NCI-H1048 (cell line): Measurements from ENCODE around the gene MED16.

ENCODE experiments used
- DNase-seq: peaks from one replicate; lab custom pipeline; 2025; lab: John Stamatoyannopoulos, UW

The MED16 gene, protein sequence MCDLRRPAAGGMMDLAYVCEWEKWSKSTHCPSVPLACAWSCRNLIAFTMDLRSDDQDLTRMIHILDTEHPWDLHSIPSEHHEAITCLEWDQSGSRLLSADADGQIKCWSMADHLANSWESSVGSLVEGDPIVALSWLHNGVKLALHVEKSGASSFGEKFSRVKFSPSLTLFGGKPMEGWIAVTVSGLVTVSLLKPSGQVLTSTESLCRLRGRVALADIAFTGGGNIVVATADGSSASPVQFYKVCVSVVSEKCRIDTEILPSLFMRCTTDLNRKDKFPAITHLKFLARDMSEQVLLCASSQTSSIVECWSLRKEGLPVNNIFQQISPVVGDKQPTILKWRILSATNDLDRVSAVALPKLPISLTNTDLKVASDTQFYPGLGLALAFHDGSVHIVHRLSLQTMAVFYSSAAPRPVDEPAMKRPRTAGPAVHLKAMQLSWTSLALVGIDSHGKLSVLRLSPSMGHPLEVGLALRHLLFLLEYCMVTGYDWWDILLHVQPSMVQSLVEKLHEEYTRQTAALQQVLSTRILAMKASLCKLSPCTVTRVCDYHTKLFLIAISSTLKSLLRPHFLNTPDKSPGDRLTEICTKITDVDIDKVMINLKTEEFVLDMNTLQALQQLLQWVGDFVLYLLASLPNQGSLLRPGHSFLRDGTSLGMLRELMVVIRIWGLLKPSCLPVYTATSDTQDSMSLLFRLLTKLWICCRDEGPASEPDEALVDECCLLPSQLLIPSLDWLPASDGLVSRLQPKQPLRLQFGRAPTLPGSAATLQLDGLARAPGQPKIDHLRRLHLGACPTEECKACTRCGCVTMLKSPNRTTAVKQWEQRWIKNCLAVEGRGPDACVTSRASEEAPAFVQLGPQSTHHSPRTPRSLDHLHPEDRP

DNA sequence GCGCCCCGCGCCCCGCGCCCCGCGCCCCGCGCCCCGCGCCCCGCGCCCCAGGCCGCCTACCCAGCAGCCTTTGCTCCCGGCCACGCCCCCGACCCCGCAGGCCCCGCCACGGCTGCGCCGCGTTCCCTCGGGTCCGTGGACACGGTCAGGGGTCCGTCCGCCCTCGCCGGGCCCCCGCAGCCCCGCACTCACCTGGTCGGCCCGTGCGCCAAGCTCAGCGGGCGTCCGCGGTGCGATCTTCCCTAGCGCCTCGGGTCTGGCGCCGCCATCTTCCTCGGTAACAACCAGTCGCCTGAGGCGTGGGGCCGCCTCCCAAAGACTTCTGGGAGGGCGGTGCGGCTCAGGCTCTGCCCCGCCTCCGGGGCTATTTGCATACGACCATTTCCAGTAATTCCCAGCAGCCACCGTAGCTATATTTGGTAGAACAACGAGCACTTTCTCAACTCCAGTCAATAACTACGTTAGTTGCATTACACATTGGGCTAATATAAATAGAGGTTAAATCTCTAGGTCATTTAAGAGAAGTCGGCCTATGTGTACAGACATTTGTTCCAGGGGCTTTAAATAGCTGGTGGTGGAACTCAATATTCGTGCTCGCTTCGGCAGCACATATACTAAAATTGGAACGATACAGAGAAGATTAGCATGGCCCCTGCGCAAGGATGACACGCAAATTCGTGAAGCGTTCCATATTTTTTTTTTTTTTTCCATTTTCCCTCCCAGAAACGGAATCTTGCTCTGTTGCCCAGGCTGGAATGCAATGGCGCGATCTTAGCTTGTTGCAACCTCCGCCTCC is at the start of gene MED16, which contains the start of gene RNU6-9:
MED16 (minus strand) TSS at position 294 of the 796 bp plus-strand sequence. CDS start 2,056 bp downstream, outside the sequence.
RNU6-9 (plus strand) TSS at position 591 of the 796 bp plus-strand sequence.
- DNase-seq = peak; percentile 85

DNA sequence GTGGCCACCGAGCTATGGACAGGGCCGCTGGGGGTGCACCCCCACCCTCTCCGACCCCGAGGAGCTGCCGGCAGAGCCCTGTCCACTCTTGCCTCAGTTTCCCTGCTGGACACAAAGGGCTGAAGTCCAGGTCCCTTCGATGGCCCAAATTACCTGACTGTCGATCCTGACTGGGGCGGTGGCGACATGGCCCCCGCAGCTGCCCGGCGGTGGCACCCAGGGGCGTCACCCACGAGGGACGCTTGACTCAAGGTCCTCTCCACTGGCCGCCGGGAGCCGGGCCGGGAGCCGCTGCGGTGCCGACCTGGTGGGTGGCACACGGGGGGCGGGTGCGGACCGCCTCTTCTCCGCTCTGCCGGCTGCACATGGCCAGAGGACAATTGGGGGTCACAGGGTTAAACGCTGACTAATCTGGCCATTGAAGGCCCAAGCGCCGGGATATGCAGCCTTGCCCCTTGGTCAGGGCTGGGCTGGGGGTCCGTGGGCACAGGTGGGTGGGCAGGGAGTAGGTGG is 49.2 kb upstream of the MED16 start:
- DNase-seq = no peak

GRCh38 chr19:941292-942132 is 48.5 kb upstream of the MED16 start:
- no peak for DNase-seq

- no peak for DNase-seq
Observed at GRCh38 chr19:940591-941291, 47.8 kb upstream of the MED16 start.

GRCh38 chr19:939922-940321 is 46.9 kb upstream of the MED16 start:
- no peak for DNase-seq

- DNase-seq = no peak
Observed at GRCh38 chr19:939439-939838, 46.5 kb upstream of the MED16 start.

DNA sequence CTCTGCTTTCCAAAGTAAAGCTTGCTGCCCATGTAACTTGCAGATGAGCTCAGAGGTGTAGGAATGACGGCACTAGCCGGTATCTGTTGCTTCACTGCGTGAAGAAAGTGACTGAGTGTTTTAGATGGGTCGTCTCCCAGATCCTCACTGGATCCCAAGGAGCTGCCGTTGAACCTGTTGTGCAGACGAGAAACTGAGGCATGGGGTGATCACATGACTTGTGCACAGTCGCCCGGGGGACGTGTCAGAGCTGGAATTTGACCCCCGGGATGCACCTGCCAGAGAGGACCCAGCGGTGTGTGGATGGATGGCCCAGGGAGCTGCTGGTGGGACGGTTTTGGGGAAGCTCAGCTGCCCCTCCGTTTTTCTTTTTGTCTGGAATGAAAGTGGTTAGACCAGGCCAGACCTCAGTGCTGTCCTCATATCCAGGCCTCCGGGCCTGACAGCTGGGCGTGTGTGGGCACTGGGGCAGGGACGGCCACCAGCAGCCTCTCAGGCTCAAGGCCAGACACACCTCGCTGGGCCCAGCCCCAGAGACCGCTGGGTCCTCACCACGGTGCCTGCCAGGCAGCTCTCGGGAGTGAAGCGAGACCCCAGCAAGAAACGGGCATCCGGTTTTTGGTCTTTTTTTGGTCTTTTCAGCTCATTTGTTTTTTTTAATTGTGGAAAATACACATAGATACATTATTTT is 45.4 kb upstream of the MED16 start:
- no peak for DNase-seq

- DNase-seq = no peak
Observed at GRCh38 chr19:937259-937694, 44.3 kb upstream of the MED16 start.

DNA sequence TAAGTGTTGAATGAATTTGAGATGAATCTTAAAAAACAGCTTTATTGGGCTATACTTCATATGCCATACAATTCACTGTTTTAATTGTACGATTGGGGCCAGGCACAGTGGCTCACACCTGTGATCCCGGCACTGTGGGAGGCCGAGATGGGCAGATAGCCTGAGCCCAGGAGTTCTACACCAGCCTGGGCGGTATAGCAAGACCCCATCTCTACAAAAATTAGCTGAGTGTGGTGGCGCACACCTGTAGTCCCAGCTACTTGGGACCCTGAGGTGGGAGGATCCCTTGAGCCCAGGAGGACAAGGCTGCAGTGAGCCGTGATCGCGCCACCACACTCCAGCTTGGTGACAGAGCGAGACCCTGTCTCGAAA is 43.2 kb upstream of the MED16 start:
- DNase-seq = no peak

DNA sequence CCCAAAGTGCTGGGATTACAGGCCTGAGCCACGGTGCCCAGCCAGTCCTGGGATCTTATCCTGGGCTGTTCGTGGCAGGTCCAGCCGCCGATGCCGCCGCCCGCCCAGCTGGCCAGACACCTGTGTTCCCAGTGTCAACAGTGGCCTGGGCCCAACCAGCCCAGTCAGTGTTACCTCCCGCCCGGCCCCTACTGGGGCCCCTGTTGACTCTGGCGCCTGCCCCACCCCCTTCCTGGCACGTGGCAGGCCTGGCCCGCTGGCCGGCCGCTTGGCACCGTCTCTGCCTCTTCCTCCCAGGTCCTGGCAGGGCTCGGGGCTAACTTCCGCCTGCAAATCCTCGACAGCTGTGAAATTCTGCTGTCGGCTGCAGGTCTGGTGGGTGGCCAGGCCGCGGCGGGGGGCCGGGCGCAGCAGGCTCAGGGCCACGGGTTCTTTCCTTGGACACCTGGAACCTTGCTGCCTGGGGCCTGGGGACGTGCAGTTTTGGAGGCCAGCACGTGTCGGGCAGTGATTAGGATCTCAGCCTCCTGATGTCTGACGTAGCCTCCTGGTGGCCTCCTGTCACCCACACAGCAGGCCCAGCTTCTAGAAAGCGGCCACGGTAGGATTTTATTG is 42.0 kb upstream of the MED16 start:
- DNase-seq = no peak

- no peak for DNase-seq
Observed at GRCh38 chr19:934197-934840, 41.3 kb upstream of the MED16 start.

- DNase-seq = no peak
Observed at GRCh38 chr19:933553-933882, 40.5 kb upstream of the MED16 start.

DNA sequence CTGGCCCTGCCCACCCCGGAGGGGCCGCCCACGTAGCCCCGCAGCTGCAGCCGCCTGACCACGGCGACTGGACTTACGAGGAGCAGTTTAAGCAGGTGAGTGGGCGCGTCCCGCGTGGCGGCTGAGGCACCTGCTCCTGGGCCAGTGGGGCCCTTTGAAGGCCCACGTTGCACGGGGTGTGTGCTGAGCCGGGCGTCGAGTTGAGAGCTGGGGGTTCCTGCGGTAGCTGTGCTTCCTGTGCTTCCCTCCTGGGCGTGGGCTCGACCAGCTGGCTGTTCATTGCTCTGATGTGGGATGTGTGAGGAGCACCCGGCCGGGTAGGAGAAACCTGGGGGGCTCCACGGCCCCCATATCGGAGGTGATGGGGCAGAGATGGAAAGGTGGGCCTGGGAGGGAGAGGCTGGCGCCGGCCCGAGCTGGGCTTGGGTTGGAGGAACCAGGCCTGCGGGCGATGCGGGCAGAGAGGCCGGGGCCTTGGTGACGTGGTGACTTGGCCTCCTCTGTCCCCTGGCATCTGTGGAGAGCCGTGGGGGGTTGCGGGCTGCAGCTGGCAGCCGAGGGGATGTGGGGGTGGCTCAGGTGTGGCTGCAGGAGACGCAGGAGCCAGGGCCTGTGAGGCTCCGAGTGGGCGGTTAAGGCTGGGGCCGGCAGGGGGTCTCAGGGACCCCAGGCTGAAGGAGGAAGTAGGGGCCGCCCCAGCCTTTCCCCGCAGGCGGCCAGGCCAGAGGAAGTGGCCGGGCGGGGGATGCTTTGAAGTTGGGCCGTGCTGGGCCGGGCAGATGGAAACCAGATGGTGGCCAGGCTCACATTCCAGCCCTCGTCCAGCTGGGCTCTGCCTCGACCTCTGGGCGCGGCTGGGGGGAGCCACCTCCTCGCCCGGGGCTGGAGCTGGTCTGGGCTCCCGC is 39.9 kb upstream of the MED16 start:
- no peak for DNase-seq

- no peak for DNase-seq
Observed at GRCh38 chr19:931860-932647, 39.1 kb upstream of the MED16 start.

- DNase-seq = no peak
Observed at GRCh38 chr19:929891-930258, 36.9 kb upstream of the MED16 start.

DNA sequence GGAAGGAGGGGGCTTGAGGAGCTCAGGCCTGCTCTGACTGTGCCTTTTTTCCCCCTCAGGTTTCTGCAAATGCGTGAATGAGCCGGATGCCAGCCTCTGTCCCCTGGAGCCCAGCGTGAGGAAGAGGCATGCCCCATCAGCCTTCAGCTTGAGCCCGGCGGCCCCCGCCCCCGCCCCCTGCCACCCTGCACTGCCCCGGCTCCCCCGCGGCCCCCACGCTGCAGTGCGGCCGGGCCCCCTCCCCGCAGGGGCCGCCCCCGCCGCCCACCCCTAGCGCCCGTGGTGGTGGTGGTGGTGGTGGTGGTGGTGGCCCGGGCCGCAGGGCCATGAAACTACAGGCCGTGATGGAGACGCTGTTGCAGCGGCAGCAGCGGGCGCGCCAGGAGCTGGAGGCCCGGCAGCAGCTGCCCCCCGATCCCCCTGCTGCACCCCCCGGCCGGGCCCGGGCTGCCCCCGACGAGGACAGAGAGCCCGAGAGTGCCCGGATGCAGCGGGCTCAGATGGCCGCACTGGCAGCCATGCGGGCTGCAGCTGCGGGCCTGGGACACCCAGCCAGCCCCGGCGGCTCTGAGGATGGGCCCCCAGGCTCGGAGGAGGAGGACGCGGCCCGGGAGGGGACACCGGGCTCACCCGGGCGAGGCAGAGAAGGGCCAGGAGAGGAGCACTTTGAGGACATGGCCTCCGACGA is 36.4 kb upstream of the MED16 start:
- no peak for DNase-seq
